Spleen (tissue), 11 donors: ENCODE results near the gene PSD2. TPM values are rescaled to one million over a fixed set of nuclear protein-coding genes. Genes with fewer than 3 reads are reported as not detected.

Experiments
- DNase-seq: peaks from one replicate; pipeline ENCODE4 v3.0.0-alpha.2; 2020
- H3K27ac ChIP-seq, 8 donors: fragments of 200-600 bp; sonication (generic) in 7 of 8; 1 replicate in 4 of 8; 2 replicates in 4 of 8; pipeline versions ENCODE4 v1.5.0 to v1.8.0; 2016 to 2021; ENCODE audit warnings: inconsistent platforms in 4 of 8, mild to moderate bottlenecking in 4 of 8, moderate library complexity in 1 of 8
- H3K27me3 ChIP-seq, 7 donors: fragments of 200-600 bp; sonication (generic) in 6 of 7; replicated peaks in 1 of 7; 1 replicate in 4 of 7; 2 replicates in 3 of 7; pipeline versions ENCODE4 v1.5.0 to v1.8.0; 2016 to 2021; ENCODE audit warnings: inconsistent platforms in 3 of 7, mild to moderate bottlenecking in 1 of 7
- H3K36me3 ChIP-seq, 6 donors: fragments of 200-600 bp; sonication (generic) in 5 of 6; 1 replicate in 4 of 6; 2 replicates in 2 of 6; pipeline versions ENCODE4 v1.5.0 to v1.8.0; 2016 to 2021; ENCODE audit warnings: inconsistent platforms in 2 of 6
- H3K4me1 ChIP-seq, 6 donors: fragments of 200-600 bp; sonication (generic) in 5 of 6; 1 replicate in 3 of 6; 2 replicates in 3 of 6; pipeline versions ENCODE4 v1.5.0 to v1.8.0; 2016 to 2021; ENCODE audit warnings: inconsistent platforms in 3 of 6
- H3K4me3 ChIP-seq, 8 donors: fragments of 200-600 bp; sonication (generic) in 7 of 8; 1 replicate in 4 of 8; 2 replicates in 4 of 8; pipeline versions ENCODE4 v1.5.0 to v1.8.0; 2016 to 2021; ENCODE audit warnings: inconsistent platforms in 4 of 8, mild to moderate bottlenecking in 4 of 8, moderate library complexity in 2 of 8
- H3K9me3 ChIP-seq, 8 donors: fragments of 200-600 bp; sonication (generic) in 7 of 8; 1 replicate in 4 of 8; 2 replicates in 4 of 8; pipeline versions ENCODE4 v1.5.0 to v1.8.0; 2016 to 2021; ENCODE audit warnings: inconsistent platforms in 4 of 8
- CTCF ChIP-seq, 11 experiments: fragments of 200-600 bp in 7 of 11; fragments of 450-650 bp in 4 of 11; sonication (generic) in 4 of 11; IDR thresholded peaks in 8 of 11; conservative IDR thresholded peaks in 3 of 11; 1 replicate in 7 of 11; 2 replicates in 4 of 11; pipeline versions ENCODE4 v1.4.0 to v1.8.0; 2016 to 2021; ENCODE audit warnings: antibody characterized with exemption in 11 of 11, inconsistent platforms in 4 of 11, mild to moderate bottlenecking in 1 of 11
- POLR2A ChIP-seq, 3 donors: fragments of 450-650 bp; IDR thresholded peaks; one replicate each; pipeline ENCODE4 v1.5.1; 2017; ENCODE audit warnings: antibody characterized with exemption in 3 of 3, mild to moderate bottlenecking in 1 of 3
- POLR2AphosphoS5 ChIP-seq, 3 donors: sonication (generic); formaldehyde crosslinking; IDR thresholded peaks; one replicate each; pipeline ENCODE4 v1.5.1; 2017; ENCODE audit warnings: antibody characterized with exemption in 3 of 3
- WGBS, 5 donors: extraction: QIAGEN DNeasy Blood & Tissue Kit in 3 of 5; methylation state at CpG; one replicate each; pipeline versions ENCODE4 v1.1.5 to v1.1.7; 2013 to 2018; 5-methylcytosine and 5-hydroxymethylcytosine counted together
- intact Hi-C: fragments of 100-400 bp; cut with DNase I; formaldehyde crosslinking; loops from one replicate; pipeline ENCODE4 v1.15.0; 2023; ENCODE audit warnings: low total_unique reads
- polyA plus RNA-seq, 3 donors: library from polyadenylated mRNA; stranded (reverse); fragments of 200-250 nt; gene quantifications; one replicate each; pipeline ENCODE4 v1.2.1, GENCODE V29; 2013
- total RNA-seq, 7 donors: library from RNA; depleted of rRNA in 3 of 7; stranded (reverse); fragments of >200 nt in 3 of 7; fragmentation: NEBNext Ultra II Directional in 4 of 7; extraction: Animal tissue kit (Norgen Biotek cat#: 25700) in 4 of 7; gene quantifications; one replicate each; pipeline versions ENCODE4 v1.1.0 to v1.2.1, GENCODE V29; 2016 to 2021
- donor health status: healthy with polysubstance abuse.
- donor health status: DM: no; HTN: no; CAD: no; lungs with moderate emphysema.
- donor health status: DM: no; HTN: no; CAD: no.
- donor health status: Bipolar disorder and iron deficiency.
- donor health status: healthy.
- donor health status: DM: no; HTN: no; CAD: no.
- donor health status: DM: yes; HTN: yes; CAD: no.

The PSD2 gene
- total and polyA plus RNA-seq, 10 donors: 0.03 to 0.42 (median 0.21) TPM; not detected in 1

- Histone ChIP-seq H3K9me3 (no peaks in the 10 kb centered on the region), H3K4me3 (no peak overlapping the region), H3K4me1 (peaks cover 9 to 18% (median 12%) of the 10 kb centered on the region in 6 donors), H3K27me3 (peaks cover 8 to 95% (median 45%) of the 10 kb centered on the region in 7 donors), H3K36me3 (no peaks in the 10 kb centered on the region), H3K27ac (no peak overlapping the region)
- no peak for TF ChIP-seq POLR2AphosphoS5 (IDR thresholded peaks at IDR 0.05)
- intact Hi-C loops: no loop called here
- no peak for DNase-seq
- 59 to 78% (median 60%) methylated on average over 9 of the region's 9 CpGs for WGBS, 5 donors
These were observed 2.4 kb downstream of the PSD2 start for GRCh38 chr5:139797856-139798510.

GRCh38 chr5:139798883-139799282 lies 3.3 kb downstream of the PSD2 start:
- Histone ChIP-seq H3K27ac (no peak overlapping the region), H3K4me1 (peaks cover 9 to 18% (median 12%) of the 10 kb centered on the region in 6 donors), H3K36me3 (no peaks in the 10 kb centered on the region), H3K9me3 (no peaks in the 10 kb centered on the region), H3K4me3 (no peak overlapping the region), H3K27me3 (peaks cover 8 to 96% (median 44%) of the 10 kb centered on the region in 7 donors)
- no peak for DNase-seq
- intact Hi-C loops: no loop called here
- WGBS, 5 donors: 74 to 86% (median 79%) methylated on average over 2 of the region's 2 CpGs
- no peak for TF ChIP-seq CTCF (IDR thresholded peaks at IDR 0.05 in 8 of 11, conservative IDR thresholded peaks at IDR 0.05 in 3 of 11)
- no peak for TF ChIP-seq POLR2A (IDR thresholded peaks at IDR 0.05)
- no peak for TF ChIP-seq POLR2AphosphoS5 (IDR thresholded peaks at IDR 0.05)

GRCh38 chr5:139799359-139799758 lies 3.8 kb downstream of the PSD2 start:
- H3K9me3 ChIP-seq: no peaks in the 10 kb centered on the region
- TF ChIP-seq POLR2AphosphoS5 (IDR thresholded peaks at IDR 0.05): no peak
- TF ChIP-seq CTCF (IDR thresholded peaks at IDR 0.05 in 8 of 11, conservative IDR thresholded peaks at IDR 0.05 in 3 of 11): no peak
- no peak for TF ChIP-seq POLR2A (IDR thresholded peaks at IDR 0.05)
- H3K27me3 ChIP-seq: peaks cover 8 to 92% (median 39%) of the 10 kb centered on the region in 7 donors
- no peaks in the 10 kb centered on the region for H3K36me3 ChIP-seq
- H3K4me3 ChIP-seq: no peak overlapping the region
- H3K27ac ChIP-seq: no peak overlapping the region
- no peak for DNase-seq
- intact Hi-C loops: no loop called here
- H3K4me1 ChIP-seq: peaks cover 9 to 18% (median 12%) of the 10 kb centered on the region in 6 donors

- DNase-seq: no peak
- Histone ChIP-seq H3K9me3 (no peaks in the 10 kb centered on the region), H3K27me3 (peaks cover 0 to 66% (median 0%) of the 10 kb centered on the region in 7 donors), H3K4me1 (no peaks in the 10 kb centered on the region), H3K4me3 (no peak overlapping the region), H3K36me3 (no peaks in the 10 kb centered on the region), H3K27ac (no peak overlapping the region)
- TF ChIP-seq CTCF (IDR thresholded peaks at IDR 0.05 in 8 of 11, conservative IDR thresholded peaks at IDR 0.05 in 3 of 11) (no peak), POLR2A (IDR thresholded peaks at IDR 0.05) (no peak), POLR2AphosphoS5 (IDR thresholded peaks at IDR 0.05) (no peak)
- 77 to 100% (median 93%) methylated on average over 2 of the region's 2 CpGs for WGBS, 5 donors
- intact Hi-C loops: no loop called here
These were observed 8.4 kb downstream of the PSD2 start for GRCh38 chr5:139803978-139804377.
